ENCODE results near the gene NTRK3.

NTRK3 gene

DNA sequence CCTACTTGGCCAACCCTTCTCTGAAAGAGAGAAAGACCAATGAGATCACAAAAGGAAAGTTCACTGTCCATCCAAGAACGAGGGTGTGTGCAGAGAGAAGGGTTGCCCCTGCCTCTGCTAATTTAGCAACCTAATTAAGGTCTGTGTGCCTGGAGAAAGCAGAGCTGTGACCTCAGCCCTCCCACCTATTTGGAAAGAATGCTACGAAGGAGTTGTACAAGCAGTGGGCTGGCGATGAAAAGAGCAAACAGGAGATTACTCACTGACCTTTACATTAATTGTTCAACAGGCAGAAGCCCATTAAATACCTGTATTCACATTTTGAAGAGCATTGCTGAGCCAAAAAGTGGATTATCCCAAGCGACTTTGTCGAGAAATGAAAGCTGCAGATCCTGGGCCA is 314.9 kb downstream of the NTRK3 start:
- no peak for DNase-seq (ENCODE audit: low read depth in 3 of 3)

DNA sequence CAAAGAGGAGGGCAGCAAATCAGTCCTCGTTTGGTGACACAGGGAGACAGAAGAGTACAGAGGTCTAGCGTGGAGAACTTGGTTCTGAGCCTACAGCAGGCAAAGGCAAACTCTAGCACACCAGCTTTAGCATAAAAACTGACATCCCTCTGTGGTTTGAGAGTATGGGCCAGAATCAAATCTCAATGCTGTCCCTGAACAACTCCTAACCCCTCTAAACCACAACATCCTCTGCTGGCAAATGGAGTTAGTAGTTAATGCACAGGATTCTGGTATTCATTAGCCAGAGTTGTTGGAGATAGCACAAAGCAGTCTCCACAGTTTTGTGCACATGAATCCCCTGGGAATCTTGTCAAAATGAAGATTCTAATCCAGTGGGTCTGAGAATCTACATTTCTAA is 315.8 kb downstream of the NTRK3 start:
- DNase-seq (ENCODE audit: low read depth in 3 of 3): no peak

DNA sequence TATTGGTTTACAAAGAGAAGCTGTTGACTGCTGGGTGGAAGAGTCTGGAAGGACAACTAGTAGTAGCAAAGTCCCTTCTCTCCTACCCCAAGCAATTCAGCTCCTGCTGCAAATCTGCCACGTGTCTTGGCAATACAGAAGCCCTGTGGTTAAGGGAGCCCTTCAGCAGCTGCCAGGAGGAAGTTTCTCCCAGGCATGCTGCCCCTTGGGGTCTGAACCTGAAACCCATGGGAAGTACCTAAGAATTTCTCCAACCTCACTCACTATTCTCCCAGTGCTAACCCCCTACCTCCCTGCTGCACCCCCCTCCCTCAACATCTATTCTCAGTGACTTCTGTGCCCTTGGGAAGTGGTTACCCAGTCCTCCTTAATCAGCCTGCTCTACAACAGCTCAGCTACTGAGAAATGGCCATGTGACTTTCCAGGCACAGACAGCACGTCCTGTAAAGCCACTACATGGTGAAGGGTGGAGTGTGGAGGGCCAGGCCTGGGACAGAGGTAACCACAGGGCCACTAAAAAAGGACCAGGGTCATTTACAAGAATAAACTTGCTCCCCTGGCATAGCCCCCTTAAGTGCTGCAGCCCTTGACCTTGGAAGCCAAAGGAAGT is 316.6 kb downstream of the NTRK3 start:
- DNase-seq (ENCODE audit: low read depth in 3 of 3): no peak

DNA sequence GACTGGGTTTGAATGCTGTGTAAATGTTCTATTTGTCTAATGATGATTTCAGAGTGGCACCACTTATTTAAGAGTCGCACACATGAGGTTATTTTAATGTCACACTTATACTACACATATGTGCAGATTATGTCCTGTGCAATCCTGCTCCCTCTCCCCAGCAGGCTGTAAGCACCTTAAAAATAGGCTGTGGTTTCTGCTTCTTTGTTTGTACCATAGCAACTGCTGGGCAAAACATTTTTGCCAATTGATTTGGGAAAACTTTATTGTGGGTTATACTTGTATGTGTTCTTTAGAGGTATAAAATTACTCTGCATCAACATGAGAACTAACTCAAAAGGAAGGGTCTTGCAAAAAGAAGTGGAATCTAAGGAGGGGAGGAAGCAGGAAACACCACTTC is 318.5 kb downstream of the NTRK3 start:
- DNase-seq (ENCODE audit: low read depth in 3 of 3): no peak

DNA sequence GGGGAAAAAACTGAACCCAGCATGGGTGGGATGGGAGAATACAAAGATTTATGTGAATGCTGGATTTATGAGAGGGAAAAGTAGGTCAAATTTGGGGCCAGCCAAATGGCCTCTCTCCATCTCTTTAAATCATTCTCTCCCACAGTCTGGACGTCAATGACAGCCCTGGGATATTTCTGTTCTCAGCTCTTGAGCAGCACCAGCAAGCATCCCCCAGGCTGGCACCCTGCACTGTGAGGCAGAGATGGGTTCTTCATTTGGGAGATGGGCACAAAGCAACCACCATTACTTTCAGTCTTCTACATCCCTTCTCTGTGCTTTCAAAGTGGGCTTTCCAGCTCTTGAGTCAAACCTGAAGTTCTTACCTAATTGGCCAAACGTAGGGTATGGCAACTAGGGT is 321.0 kb downstream of the NTRK3 start:
- no peak for DNase-seq (ENCODE audit: low read depth in 3 of 3)

DNA sequence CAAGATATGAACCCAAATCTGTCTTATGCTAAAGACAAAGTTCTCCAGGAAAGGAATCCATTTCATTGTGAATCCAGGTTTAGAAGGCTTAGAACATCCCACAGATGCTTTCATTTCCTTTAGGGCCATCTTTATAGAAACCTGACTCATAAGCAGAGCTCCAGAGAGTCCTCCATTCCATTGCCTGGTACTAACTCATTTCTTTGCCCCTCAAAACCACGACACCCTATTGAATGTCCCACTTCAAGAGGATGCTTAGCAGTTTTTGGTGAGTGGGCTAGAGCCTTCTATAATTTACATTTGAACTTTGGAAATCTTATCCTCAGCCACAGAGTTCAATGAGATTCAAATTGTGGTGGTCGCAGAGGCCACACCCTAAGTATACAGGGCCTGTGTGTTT is 325.0 kb downstream of the NTRK3 start:
- no peak for DNase-seq (ENCODE audit: low read depth in 3 of 3)

DNA sequence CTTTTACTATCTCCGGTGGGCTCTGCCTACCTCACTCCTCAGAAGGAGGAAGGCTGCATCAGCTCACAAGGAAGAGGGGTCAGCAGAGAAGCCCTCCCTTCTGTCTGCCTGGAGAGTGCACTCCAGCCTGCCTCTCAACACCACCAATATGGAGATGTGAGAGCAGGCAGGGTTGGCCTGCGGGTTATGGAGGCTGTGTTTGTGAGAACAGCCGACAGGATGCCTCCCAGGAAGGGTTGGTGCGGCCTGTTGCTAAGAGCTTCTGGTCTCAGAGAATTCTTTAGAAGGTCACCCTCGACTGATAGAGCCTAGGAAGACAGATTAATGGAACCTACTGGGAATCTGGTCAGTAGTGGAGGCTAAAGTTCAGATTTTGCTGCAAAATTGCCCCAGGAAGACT is 326.1 kb downstream of the NTRK3 start:
- no peak for DNase-seq (ENCODE audit: low read depth in 3 of 3)

DNA sequence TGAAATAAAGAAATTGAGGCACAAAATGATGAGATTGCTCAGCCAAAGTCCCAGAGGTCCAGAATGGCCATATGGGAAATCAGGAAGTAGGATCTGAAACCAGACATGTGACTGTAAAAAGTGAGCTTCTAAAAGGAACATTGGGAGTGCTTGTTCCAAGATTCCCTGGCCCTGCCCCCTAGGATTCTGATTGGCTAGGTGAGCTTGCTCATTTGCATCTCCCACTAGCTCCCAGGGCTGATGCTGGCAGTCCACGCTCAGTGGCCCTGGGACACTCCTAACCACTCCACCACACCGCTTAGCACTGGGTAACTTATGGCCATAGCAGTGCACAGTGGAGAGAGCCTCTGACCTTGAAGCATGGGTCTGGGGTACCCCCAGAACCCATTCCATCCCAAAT is 326.7 kb downstream of the NTRK3 start:
- DNase-seq (ENCODE audit: low read depth in 3 of 3): no peak

DNA sequence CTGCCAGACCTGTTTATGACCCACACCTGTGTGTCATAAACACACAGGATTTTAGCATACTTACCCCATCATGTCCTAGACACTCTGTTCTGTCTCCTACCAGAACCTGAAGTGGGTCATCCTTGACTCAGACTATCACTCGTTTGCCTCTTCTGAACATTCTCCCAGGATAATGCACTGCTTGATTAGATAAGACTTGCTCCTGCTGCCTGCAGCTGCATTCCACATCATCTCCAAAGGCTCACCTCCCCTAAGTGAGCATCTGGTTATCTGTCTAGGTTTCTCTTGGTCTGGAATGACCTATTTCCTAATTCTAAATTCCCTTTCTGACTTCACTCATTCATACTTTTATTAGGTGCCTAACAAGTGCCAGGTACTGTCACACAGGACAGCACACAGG is 332.1 kb downstream of the NTRK3 start:
- DNase-seq (ENCODE audit: low read depth in 3 of 3): no peak

DNA sequence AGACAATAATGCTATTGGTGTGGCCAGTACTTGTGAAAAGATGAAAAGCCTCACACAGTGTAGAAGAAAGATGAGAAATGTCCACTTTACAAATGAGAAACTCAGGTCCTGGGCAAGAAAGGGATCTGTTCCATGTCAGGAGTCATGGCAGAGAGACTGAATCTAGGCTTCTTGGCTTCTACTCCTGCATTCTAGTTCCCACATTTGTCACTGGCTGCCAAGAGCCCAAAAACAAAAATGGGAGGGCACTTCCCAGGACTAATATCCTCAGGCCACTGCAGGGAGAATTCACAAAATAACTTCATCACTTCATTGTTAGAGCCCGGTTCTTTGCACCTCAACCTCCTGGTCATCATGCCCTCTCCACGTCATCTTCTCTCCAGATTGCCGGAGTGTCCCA is 337.5 kb downstream of the NTRK3 start:
- DNase-seq (ENCODE audit: low read depth in 3 of 3): no peak

DNA sequence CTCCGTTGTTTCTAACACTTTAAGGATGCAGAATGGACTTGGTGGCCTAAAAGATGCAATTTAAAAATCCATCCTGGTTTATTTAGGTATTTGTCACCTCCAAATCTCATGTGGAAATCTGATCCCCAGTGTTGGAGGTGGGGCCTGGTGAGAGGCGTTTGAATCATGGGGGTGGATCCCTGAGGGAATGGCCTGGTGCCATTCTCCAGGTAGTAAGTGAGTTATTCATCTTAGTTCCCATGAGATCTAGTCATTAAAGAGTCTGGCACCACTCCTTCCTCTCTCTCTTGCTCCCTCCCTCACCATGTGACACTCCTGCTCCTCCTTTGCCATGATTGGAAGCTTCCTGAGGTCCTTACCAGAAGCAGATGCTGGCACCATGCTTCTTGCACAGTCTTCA is 339.1 kb downstream of the NTRK3 start:
- no peak for DNase-seq (ENCODE audit: low read depth in 3 of 3)

DNA sequence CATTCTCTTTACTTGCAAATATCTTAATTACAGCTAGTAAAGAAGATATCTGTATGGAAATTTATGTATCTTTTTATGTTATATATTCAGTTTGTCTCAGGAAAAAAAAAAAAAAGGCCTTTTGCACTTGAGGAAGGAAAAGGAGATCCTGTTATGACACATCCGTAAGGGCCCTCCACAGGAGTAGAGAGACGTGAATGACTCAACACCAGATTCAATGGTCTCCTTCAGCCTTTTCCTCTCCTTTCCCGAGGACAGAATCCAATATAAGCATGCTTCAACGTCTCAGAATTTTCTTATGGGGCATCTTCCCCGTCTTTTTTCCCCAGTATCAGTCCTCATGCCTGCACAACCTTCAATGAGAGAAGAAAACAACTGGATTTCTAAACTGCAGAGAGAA is 340.3 kb downstream of the NTRK3 start:
- no peak for DNase-seq (ENCODE audit: low read depth in 3 of 3)

DNA sequence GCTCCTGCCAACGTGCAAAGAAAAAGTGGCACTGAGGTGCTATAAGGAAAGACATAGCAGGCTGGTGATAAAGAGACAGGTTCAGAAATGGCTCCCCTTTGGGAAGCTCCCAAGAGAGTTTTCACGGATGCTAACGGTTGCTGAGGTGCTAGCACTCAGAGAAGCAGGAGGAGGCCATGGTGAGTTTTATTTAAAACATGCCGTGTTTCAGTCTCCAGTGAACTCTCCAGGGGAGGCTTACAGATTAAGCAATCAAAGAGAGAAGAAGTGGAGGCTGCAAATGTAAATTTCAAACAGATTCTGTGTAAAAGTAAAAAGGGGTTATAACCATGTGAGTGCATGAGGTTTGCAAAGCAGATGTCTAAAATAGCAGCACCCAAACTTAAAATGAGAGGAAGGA is 346.2 kb downstream of the NTRK3 start:
- DNase-seq (ENCODE audit: low read depth in 3 of 3): no peak

DNA sequence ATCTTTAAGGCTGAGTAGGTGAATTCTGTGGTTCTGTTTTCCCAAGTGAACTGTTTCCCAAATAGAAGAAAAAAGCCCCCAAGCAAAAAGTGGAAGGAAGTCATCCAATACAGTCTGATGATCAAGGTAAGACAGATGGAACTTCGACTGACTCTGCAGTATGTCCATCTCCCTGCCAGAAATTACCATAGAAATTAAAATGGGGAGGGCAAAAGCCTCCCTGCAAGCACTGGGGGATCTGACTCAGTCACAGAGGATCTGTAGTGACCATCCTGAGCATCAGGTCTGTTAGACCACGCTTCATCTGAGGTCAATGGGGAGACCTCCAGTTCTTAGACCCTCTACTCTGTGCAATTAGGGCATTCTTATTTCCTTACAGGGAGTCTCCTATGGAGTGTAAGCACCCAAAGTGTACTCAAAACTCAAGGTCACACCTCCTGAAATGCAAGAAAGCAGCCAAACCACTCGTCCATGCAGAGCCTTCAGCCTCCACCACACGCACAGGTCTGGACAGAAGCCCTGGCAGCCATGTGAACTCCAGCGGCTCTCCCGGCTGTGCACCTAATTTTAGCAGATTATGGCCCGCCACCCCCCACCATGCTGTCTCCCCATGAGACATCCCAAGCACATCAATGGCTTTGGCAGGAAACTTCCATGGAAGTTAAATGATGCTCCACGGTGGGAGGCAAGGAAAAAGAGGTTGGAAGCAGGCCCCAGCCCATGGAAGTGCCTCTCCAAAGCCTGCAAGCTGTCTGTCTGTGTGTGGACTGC is 348.7 kb downstream of the NTRK3 start:
- no peak for DNase-seq (ENCODE audit: low read depth in 3 of 3)

DNA sequence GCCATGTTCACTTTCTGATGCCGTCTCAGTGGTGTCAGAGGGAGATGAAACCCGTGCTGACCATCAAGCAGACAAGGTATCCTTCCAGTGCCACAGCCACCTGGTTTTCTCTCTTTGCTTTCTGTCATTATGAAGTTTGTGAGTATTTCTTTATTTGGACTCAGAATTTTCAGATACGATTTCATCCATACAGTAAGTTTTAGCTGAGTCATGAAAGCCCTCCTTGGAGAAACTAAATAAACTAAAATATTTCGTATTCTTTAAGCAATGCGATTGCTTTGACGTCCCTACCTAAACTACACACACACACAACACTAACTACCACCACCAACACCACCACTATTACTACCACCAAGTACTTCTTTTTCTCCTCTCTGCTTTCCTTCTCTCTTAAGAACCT is 350.1 kb downstream of the NTRK3 start:
- DNase-seq (ENCODE audit: low read depth in 3 of 3): no peak

DNA sequence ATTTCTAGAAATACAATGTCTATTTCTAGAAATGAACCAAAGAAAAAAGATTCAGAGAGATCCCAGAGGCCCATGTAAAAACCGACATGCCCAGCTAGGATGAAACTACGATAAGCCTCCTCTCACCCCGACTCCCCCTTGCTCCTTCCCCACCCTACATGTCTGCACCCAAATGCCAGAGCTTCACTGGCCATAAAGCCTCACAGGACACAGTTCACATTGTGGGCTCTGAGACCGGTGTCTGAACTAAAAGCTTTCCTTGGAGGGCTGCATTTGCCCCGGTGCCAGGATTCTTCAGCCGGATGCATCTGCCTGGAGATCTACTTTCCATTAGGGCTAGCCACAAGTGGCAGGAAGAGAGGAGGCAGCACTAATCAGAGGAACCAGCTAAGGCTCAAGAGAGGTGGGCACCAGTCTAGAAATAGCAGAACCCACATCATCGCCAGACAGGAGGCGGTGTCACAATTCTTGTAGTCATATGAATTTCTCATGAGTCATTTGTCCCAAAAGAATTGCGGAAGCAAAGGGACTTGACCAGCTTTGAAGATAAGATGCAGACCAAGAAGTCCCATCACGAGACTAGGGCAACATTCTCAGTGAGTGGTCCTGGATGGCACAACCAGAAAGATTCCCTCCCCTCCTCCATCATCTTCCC is 353.6 kb downstream of the NTRK3 start:
- DNase-seq (ENCODE audit: low read depth in 3 of 3): no peak

DNA sequence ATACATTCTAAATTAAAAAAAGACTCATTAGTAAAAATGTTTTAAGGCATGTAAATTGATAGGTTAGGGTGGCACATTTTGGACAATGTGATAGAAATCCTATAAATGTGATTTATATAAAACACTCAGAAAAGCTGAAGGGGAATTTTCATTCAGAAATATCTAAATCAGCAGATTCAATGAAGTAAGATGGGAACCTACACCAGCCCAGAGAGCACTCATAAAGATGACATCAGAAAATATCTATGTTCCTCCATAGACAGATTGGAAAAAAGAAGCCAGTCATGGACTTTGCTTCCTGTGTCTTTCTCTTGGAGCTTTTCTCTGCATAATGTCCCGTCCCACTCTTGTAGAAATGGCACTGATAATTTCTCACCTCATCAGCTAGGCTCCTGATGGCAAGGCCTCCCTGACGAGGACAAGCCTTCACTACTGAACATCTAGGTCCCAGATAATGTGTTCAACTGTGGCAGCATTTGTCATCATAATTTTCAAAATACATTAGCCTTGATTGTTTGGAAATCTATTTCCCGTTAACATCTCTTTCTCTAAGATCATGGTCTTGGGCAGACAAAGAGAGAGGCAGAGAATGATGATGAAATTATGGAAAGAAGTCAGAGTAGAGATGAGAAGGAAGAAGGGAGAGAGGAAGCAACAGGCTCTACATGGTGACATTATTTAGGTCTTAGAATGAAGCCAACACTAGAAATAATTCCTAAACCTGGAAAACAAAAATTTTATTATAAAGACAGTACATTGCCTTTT is 354.4 kb downstream of the NTRK3 start:
- DNase-seq (ENCODE audit: low read depth in 3 of 3): no peak

DNA sequence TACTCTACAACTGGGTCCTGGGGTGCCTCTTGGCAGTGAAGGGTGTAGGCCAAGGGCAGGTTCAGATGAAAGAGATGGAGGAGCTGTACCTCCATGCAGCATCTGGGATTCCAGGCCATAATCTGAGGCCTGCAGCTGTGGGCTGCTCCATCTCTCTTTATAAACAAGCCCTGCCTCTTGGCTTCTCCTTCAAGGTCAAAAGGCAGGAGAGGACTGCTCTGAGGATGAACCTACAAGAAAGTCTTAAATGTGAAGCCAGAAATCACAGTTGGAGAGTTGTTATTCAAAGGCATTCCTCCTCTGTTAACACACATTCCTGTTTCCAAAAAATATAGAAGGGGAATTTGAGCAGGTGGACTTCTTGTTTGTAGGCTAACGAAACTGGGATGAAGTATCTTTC is 355.5 kb downstream of the NTRK3 start:
- DNase-seq (ENCODE audit: low read depth in 3 of 3): no peak

DNA sequence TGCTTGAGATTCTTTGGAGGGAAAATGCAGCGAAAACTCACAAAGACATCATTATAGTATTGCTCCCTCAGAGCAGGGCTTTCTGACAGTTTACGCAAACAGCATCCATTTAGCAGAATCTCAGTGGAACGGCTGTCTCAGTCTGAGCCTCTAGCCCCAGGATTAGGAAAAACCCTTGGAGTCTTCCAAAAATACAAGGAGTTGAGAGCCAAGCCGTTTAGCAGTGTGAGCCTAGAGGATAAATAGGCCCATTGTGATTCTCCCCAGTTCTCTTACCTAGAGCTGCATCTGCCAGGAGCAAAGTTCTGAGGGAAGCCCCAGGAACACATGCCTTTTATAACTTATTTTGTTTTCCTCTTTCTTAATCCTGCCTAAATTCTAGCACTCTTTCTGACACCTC is 359.6 kb downstream of the NTRK3 start:
- DNase-seq (ENCODE audit: low read depth in 3 of 3): no peak

DNA sequence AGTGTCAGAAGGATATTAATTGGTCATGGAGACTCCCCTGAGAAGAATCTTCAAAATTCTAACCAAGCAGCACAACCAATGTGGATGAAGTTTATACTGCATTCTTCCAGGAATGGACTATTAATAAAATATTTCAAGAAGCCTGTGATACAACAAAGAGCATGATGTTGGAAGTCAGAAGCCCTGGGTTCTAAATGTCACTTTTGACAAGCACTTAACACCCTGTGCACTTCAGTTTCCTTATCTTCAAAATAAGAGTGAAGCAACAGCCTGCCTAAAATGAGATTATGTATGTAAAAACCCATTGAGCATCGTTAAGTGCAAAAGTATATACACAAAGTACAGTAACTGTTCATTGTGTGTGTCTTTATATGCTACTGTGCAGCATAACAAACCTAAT is 369.4 kb downstream of the NTRK3 start:
- no peak for DNase-seq (ENCODE audit: low read depth in 3 of 3)

DNA sequence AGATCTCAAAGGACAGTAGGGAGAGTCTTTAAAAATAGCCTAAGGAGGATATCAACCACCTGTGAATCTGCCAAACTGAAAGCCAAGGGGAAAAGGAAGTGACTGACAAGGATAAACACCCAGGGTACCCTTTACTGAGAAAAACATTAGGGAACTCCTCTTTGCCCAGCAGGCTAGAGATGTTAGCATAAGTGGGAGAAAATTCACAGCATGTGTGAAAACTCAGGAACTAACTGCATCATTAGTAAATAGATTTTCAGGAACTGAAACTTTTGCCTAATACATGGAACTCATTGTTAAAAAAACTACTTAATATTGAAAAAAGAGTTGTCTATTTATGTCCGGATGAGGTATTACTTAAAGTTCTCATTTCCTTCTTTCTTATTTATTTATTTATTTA is 375.5 kb downstream of the NTRK3 start:
- DNase-seq (ENCODE audit: low read depth in 3 of 3): no peak

DNA sequence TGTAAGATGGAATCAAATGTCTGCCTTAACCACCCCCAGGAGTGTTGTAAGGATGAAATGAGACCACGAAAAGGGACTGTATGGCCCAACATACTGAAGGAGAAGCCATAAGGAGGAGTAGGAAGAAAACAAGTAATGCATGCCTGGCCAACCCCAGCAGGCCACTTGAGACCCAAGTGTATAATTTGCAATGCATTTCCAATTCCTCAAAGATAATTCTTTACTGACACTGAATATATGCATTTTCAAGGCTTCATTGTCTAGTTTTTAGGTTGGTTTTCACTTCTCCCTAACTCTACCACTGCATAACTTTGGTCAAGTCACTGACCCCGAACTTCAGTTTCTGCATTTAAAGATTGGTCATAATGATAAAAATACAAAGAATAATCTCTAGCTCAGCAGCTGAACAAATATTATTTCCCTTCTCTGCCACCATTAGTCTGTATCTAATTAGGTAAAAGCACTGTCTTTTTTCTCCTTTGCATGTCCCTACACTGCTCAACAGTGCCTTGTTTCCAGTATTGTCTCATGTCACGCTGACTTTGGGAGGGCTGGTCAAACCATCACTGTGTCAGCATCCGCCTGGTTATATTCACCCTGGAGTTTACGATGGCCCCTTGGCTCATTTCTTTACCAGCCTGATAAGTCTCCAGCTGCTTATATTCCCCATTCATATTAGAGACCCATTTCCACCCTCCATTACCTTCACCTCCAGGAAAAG is 378.6 kb downstream of the NTRK3 start:
- no peak for DNase-seq (ENCODE audit: low read depth in 3 of 3)

Measured in stimulated activated CD4-positive, alpha-beta T cell treated with anti-CD3 and anti-CD28 coated beads, TNF-alpha, amount 100 ng/mL, for 48 hours (primary cell).